ENCODE data around the gene SGPP2.

The SGPP2 gene

DNA sequence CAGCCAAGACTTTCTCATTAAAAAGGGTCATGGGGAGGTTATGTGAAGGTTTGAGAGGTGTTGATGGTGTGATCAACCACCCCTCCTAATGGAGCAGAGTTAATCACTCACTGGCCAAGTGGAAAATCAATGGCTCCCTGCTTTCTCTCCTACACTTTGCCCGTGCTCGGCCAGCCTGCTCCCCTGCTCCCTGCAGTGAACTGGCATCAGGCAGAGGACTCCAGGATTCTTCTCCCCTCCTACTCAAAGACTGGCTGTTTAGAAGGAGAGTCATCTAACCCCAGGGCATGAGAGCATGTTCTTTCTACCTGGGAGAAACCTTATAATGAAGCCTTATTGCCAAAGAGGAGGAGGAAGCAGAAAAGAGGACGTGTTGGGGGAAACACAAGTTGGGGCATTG, 74.9 kb downstream of the SGPP2 start:
- no peak for DNase-seq (ENCODE audit: low read depth)
- TF ChIP-seq, protein P1, sequence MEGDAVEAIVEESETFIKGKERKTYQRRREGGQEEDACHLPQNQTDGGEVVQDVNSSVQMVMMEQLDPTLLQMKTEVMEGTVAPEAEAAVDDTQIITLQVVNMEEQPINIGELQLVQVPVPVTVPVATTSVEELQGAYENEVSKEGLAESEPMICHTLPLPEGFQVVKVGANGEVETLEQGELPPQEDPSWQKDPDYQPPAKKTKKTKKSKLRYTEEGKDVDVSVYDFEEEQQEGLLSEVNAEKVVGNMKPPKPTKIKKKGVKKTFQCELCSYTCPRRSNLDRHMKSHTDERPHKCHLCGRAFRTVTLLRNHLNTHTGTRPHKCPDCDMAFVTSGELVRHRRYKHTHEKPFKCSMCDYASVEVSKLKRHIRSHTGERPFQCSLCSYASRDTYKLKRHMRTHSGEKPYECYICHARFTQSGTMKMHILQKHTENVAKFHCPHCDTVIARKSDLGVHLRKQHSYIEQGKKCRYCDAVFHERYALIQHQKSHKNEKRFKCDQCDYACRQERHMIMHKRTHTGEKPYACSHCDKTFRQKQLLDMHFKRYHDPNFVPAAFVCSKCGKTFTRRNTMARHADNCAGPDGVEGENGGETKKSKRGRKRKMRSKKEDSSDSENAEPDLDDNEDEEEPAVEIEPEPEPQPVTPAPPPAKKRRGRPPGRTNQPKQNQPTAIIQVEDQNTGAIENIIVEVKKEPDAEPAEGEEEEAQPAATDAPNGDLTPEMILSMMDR (IDR thresholded peaks at IDR 0.05; ENCODE audit: insufficient read depth, low read depth, low read length, missing control alignments) = no peak
- H3K4me3 ChIP-seq (ENCODE audit: low read depth, low read length) = no peak overlapping the region

DNA sequence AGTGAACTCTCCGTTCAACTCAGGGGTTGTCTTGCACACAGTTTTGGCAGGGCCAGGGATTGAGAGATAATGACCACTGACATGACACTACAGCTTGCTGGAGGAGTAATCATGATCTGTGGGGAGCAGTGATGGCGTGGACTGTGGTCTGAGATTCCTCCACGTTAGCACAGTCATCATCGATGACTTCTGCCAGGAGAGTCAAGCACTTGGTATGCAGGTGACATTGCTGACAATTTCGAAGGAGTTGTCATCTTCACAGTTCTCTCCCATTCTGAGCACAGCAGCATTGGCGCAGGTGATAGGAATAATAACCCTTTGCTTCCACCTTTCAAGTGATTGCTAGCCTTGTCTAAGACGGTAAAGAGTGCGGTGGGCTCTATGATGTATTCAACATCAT, 79.8 kb downstream of the SGPP2 start:
- TF ChIP-seq, protein P1 (IDR thresholded peaks at IDR 0.05; ENCODE audit: insufficient read depth, low read depth, low read length, missing control alignments) = no peak
- DNase-seq (ENCODE audit: low read depth) = no peak
- no peak overlapping the region for H3K4me3 ChIP-seq (ENCODE audit: low read depth, low read length)

- DNase-seq (ENCODE audit: low read depth) = peak; percentile 65
- no peak overlapping the region for H3K4me3 ChIP-seq (ENCODE audit: low read depth, low read length)
Observed at GRCh38 chr2:222504719-222505118, 80.4 kb downstream of the SGPP2 start.

GRCh38 chr2:222506230-222506935, 82.0 kb downstream of the SGPP2 start:
- DNase-seq (ENCODE audit: low read depth) = no peak
- TF ChIP-seq, protein P1 (IDR thresholded peaks at IDR 0.05; ENCODE audit: insufficient read depth, low read depth, low read length, missing control alignments) = no peak
- no peak overlapping the region for H3K4me3 ChIP-seq (ENCODE audit: low read depth, low read length)

More at GRCh38 chr2:222504719-222505118, 80.4 kb downstream of the SGPP2 start:
- TF ChIP-seq, protein P1 (IDR thresholded peaks at IDR 0.05; ENCODE audit: insufficient read depth, low read depth, low read length, missing control alignments) = no peak

- no peak for DNase-seq (ENCODE audit: low read depth)
- no peak overlapping the region for H3K4me3 ChIP-seq (ENCODE audit: low read depth, low read length)
- TF ChIP-seq, protein P1 (IDR thresholded peaks at IDR 0.05; ENCODE audit: insufficient read depth, low read depth, low read length, missing control alignments) = no peak
Observed at GRCh38 chr2:222514901-222515300, 90.6 kb downstream of the SGPP2 start.

- no peak overlapping the region for H3K4me3 ChIP-seq (ENCODE audit: low read depth, low read length)
- TF ChIP-seq, protein P1 (IDR thresholded peaks at IDR 0.05; ENCODE audit: insufficient read depth, low read depth, low read length, missing control alignments) = no peak
- DNase-seq (ENCODE audit: low read depth) = no peak
Observed at GRCh38 chr2:222518570-222519381, 94.4 kb downstream of the SGPP2 start.

Data from GM12865 (cell line).